HepG2 (cell line): Measurements from ENCODE around the gene TRMU. TPM values are rescaled to one million over a fixed set of nuclear protein-coding genes. Genes with fewer than 3 reads are reported as not detected.

ENCODE experiments used
- E2F5 ChIP-seq: sonication (generic); formaldehyde crosslinking; conservative IDR thresholded peaks from 2 replicates; pipeline ENCODE4 v1.4.0; 2020; ENCODE audit warnings: missing genetic modification reagents
- FOXJ3 ChIP-seq: sonication (generic); formaldehyde crosslinking; IDR thresholded peaks from 2 replicates; pipeline ENCODE4 v1.4.0; 2020; ENCODE audit warnings: missing genetic modification reagents, mild to moderate bottlenecking, borderline replicate concordance
- FOXP1 ChIP-seq, 2 experiments: fragments of 450-650 bp in 1 of 2; IDR thresholded peaks; 2 replicates each; pipeline ENCODE4 v1.6.1; 2017 to 2018; ENCODE audit warnings: antibody characterized with exemption in 1 of 2
- POLR2A ChIP-seq, 2 experiments: IDR thresholded peaks; 2 replicates each; pipeline ENCODE4 v1.6.1; 2011; ENCODE audit warnings: low read depth in 2 of 2, low read length in 2 of 2, mild to moderate bottlenecking in 1 of 2, moderate library complexity in 1 of 2; ENCODE audit not compliant: insufficient read depth in 1 of 2
- RCOR2 ChIP-seq: IDR thresholded peaks from 2 replicates; pipeline ENCODE4 v1.6.1; 2016; ENCODE audit warnings: missing biosample characterization, missing genetic modification reagents
- SRF ChIP-seq: IDR thresholded peaks from 2 replicates; pipeline ENCODE4 v1.6.1; 2011; ENCODE audit warnings: mild to moderate bottlenecking, low read depth, low read length, moderate library complexity
- SRSF9 ChIP-seq: fragments of 200-400 bp; formaldehyde crosslinking; IDR thresholded peaks from 2 replicates; pipeline ENCODE4 v1.6.1; 2018; ENCODE audit warnings: borderline replicate concordance, mild to moderate bottlenecking, low read depth, low read length; ENCODE audit not compliant: insufficient read depth, poor library complexity, severe bottlenecking
- ZBTB38 ChIP-seq: sonication (generic); formaldehyde crosslinking; IDR thresholded peaks from 2 replicates; pipeline ENCODE4 v1.5.1; 2020; ENCODE audit warnings: mild to moderate bottlenecking, missing genetic modification reagents
- ZKSCAN8 ChIP-seq: IDR thresholded peaks from 2 replicates; pipeline ENCODE4 v1.6.1; 2016; ENCODE audit warnings: borderline replicate concordance, missing genetic modification reagents, missing compliant biosample characterization
- ZNF274 ChIP-seq: sonication (generic); formaldehyde crosslinking; IDR thresholded peaks from 2 replicates; pipeline ENCODE4 v1.5.1; 2020; ENCODE audit warnings: mild to moderate bottlenecking, missing genetic modification reagents
- ZNF318 ChIP-seq: sonication (generic); formaldehyde crosslinking; IDR thresholded peaks from 2 replicates; pipeline ENCODE4 v1.4.0; 2020; ENCODE audit warnings: mild to moderate bottlenecking, missing genetic modification reagents
- ZNF44 ChIP-seq: sonication (generic); formaldehyde crosslinking; IDR thresholded peaks from 2 replicates; pipeline ENCODE4 v1.5.1; 2020; ENCODE audit warnings: mild to moderate bottlenecking, missing genetic modification reagents
- ZNF451 ChIP-seq: sonication (generic); formaldehyde crosslinking; IDR thresholded peaks from 2 replicates; pipeline ENCODE4 v1.5.0; 2020; ENCODE audit warnings: mild to moderate bottlenecking, missing genetic modification reagents
- ZNF556 ChIP-seq: sonication (generic); formaldehyde crosslinking; IDR thresholded peaks from 2 replicates; pipeline ENCODE4 v1.4.0; 2020; ENCODE audit warnings: mild to moderate bottlenecking, missing genetic modification reagents, borderline replicate concordance
- ZNF580 ChIP-seq: IDR thresholded peaks from 2 replicates; pipeline ENCODE4 v1.6.1; 2016; ENCODE audit warnings: low read depth, borderline replicate concordance
- ZNF614 ChIP-seq: IDR thresholded peaks from 2 replicates; pipeline ENCODE4 v1.6.1; 2018; ENCODE audit warnings: missing biosample characterization, missing genetic modification reagents, inconsistent platforms, borderline replicate concordance
- ZNF720 ChIP-seq: sonication (generic); formaldehyde crosslinking; IDR thresholded peaks from 2 replicates; pipeline ENCODE4 v1.4.0; 2020; ENCODE audit warnings: missing genetic modification reagents
- ZNF761 ChIP-seq: sonication (generic); formaldehyde crosslinking; conservative IDR thresholded peaks from 2 replicates; pipeline ENCODE4 v1.4.0; 2020; ENCODE audit warnings: mild to moderate bottlenecking, missing genetic modification reagents
- polyA plus RNA-seq, 8 experiments: library from polyadenylated mRNA; depleted of rRNA in 3 of 8; stranded (reverse) in 7 of 8; unstranded in 1 of 8; fragments of >200 nt; fragmentation: Illumina TruSeq in 4 of 8; extraction: Trizol in 4 of 8; gene quantifications; 2 replicates each; pipeline versions ENCODE4 v1.2.1 to v1.2.3, GENCODE V29; 2011 to 2016; ENCODE audit warnings: low read depth in 4 of 8, missing spikeins in 1 of 8, mixed read lengths in 1 of 8; ENCODE audit not compliant: insufficient read depth in 1 of 8
- total RNA-seq, 5 experiments: library from RNA; depleted of rRNA; stranded (reverse); fragments of >200 nt; fragmentation: Illumina TruSeq; extraction: Trizol; gene quantifications; 2 replicates each; pipeline ENCODE4 v1.2.3, GENCODE V29; 2016; ENCODE audit warnings: low read depth in 1 of 5

TRMU gene
- total and polyA plus RNA-seq, 2 of the 13 experiments (the other 11 are each of a cell fraction or from before 2014, with no cell fraction given) = 31.0 to 50.2 TPM

- TF ChIP-seq RCOR2 (CRISPR knock-in tag) (no peak), SRSF9 (no peak), ZNF556 (CRISPR knock-in tag) (no peak), ZNF580 (no peak), ZKSCAN8 (no peak), ZBTB38 (peak; percentile 39; the same call in 1 of the 2 replicates), ZNF614 (CRISPR knock-in tag) (no peak), FOXJ3 (CRISPR knock-in tag) (no peak), FOXP1 (IDR thresholded peaks at IDR 0.05) (no peak), FOXP1 (CRISPR knock-in tag; IDR thresholded peaks at IDR 0.05) (no peak), ZNF720 (CRISPR knock-in tag) (no peak), ZNF761 (0 out of 2 replicates have a peak, but pooled peaks have one; percentile 11), ZNF318 (CRISPR knock-in tag) (no peak), ZNF44 (CRISPR knock-in tag) (no peak), ZNF274 (CRISPR knock-in tag) (no peak), SRF (no peak), E2F5 (CRISPR knock-in tag) (no peak), POLR2A (IDR thresholded peaks at IDR 0.05; ENCODE audit: insufficient read depth in 1 of 2, low read depth in 2 of 2, low read length in 2 of 2) (no peak), ZNF451 (no peak)
These were observed 44.6 kb downstream of the TRMU start (continued) for GRCh38 chr22:46380069-46380468.
